ENCODE measurements around the gene LPIN1. TPM values are rescaled to one million over a fixed set of nuclear protein-coding genes. Genes with fewer than 3 reads are reported as not detected.

Gene LPIN1
- total and polyA plus RNA-seq, 7 experiments from 2014 or later, result 25.5 to 88.1 (median 70.6) TPM

DNA sequence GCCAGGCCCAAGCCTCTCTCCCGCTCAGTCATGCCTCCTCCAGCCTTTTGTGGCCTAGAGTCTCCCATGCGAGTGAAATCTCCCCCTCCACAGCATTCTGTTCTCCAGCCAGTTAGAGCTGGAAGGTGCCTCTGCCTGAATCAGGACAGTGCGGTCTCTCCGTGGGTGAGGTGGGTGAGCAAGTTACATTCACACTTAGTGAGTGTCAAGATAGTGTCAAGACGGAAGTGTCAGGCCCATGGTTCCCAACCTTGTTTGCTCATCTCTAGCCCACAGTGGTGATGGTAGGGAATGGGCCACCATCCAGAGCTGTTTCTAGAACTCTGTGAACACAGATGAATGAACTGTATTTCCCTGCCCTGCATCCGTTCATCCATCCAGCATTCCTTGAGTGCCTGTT, 59.5 kb downstream of the LPIN1 start:
- H3K27me3 ChIP-seq (ENCODE audit: control insufficient read depth in 2 of 2, insufficient read depth in 2 of 2, low read length in 2 of 2), result no peaks in the 10 kb centered on the region
- Mint-ChIP-seq H3K4me3 (no peak overlapping the region), H3K9me3 (no peaks in the 10 kb centered on the region), H3K36me3 (peaks cover 24 to 76% (median 37%) of the 10 kb centered on the region in 5 donors), H3K27ac (peak overlapping the region in 1 of 9 donors; percentile 7), H3K27me3 (no peaks in the 10 kb centered on the region), H3K4me1 (peaks cover 0 to 13% (median 4%) of the 10 kb centered on the region in 7 donors)
- ATAC-seq (peak; percentile 18), DNase-seq (peak in 1 of 9 donors; percentile 16)
- H3K36me3 ChIP-seq (ENCODE audit: control insufficient read depth in 2 of 3, insufficient read depth in 3 of 3, low read length in 3 of 3), result peaks cover 20 to 89% (median 28%) of the 10 kb centered on the region in 3 experiments
- no peak overlapping the region for H3K27ac ChIP-seq (ENCODE audit: low read depth, low read length)
- intact Hi-C loops (cut with micrococcal nuclease), result no loop called here
- H3K4me3 ChIP-seq (ENCODE audit: low read length), result no peak overlapping the region
- H3K4me1 ChIP-seq (ENCODE audit: control insufficient read depth in 2 of 2, insufficient read depth in 2 of 2, low read length in 2 of 2), result no peaks in the 10 kb centered on the region
- CTCF ChIA-PET, result interaction anchor here (0.5 to 0.8 kb wide), 2 partner anchors 22 to 1201 kb away, joined by 3 read pairs; no protein-coding TSS in a partner anchor
- POLR2A ChIA-PET, result no interaction called here
- H3K9me3 ChIP-seq (ENCODE audit: control insufficient read depth in 2 of 3, low read length in 3 of 3), result no peaks in the 10 kb centered on the region

DNA sequence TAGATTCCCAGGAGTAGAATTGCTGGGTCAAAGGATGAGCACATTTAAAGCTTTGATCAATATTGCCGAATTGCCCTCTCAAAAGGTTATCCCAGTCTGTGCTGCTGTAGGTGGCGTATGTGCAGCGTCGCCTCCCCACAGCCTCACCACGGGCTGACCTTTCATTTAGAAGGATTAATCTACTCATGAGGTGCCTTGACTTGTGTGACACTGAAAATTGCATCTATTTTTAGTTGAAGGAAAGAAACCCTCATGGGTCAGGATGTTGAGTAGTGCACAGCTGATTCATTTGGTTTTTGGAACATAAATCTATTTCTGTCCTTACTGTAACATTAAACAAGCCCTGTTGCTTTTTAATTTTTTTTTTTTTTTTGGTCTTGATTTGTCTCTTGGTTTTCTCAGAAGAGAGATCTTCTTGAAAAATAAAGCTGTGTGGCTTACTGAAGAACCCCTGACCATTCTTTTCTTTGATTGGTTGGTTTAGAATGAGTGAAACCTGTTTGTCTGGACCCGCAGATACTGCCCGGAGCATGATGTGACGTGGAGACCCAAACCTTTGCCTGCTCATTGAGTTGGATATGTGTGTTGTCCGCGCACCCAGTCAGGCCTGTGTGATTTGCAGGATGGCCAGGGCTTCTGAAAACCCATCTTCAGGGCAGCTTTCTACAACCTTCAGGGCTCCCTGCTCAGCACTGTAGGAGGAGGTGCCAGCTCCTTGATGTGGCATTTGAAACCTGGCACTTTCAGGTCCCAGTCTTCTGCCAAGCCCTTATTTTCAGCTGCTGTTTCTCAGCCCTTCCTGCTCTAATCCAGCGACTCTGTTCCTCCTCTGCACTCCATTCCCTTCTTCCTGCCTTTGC, 61.0 kb downstream of the LPIN1 start:
- no peaks in the 10 kb centered on the region for H3K27me3 Mint-ChIP-seq
- Histone ChIP-seq H3K27me3 (ENCODE audit: control insufficient read depth in 2 of 2, insufficient read depth in 2 of 2, low read length in 2 of 2) (no peaks in the 10 kb centered on the region), H3K36me3 (ENCODE audit: control insufficient read depth in 2 of 3, insufficient read depth in 3 of 3, low read length in 3 of 3) (peaks cover 20 to 90% (median 23%) of the 10 kb centered on the region in 3 experiments), H3K4me1 (ENCODE audit: control insufficient read depth in 2 of 2, insufficient read depth in 2 of 2, low read length in 2 of 2) (no peaks in the 10 kb centered on the region), H3K4me3 (ENCODE audit: low read length) (no peak overlapping the region), H3K27ac (ENCODE audit: low read depth, low read length) (no peak overlapping the region), H3K9me3 (ENCODE audit: control insufficient read depth in 2 of 3, low read length in 3 of 3) (no peaks in the 10 kb centered on the region)
- H3K9me3 Mint-ChIP-seq, result no peaks in the 10 kb centered on the region
- peaks cover 24 to 77% (median 38%) of the 10 kb centered on the region in 5 donors for H3K36me3 Mint-ChIP-seq
- H3K27ac Mint-ChIP-seq, result no peak overlapping the region
- DNase-seq (peak in 1 of 9 donors; percentile 21), ATAC-seq (no peak)
- intact Hi-C loops (cut with micrococcal nuclease), result no loop called here
- POLR2A ChIA-PET, result no interaction called here
- no peak overlapping the region for H3K4me3 Mint-ChIP-seq
- peaks cover 0 to 16% (median 2%) of the 10 kb centered on the region in 7 donors for H3K4me1 Mint-ChIP-seq
- CTCF ChIA-PET, result no interaction called here

DNA sequence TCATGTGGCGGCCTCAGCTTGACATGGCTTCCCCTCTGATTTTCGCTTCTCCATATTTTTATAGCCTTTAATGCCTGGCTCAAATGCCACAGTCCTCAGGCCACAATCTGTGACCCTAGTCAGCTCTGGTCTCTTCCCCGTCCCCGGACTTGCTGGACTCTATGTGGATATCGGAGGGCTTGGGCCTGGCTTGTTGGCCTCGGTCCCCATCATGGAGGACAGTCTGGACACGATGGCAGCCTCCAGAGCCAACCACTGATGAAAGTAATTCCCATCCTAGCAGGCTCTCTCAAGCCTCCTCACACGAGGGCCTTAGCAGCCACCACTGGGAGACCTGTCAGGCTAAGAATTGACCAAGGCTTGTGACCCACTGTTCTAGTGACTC, 61.6 kb downstream of the LPIN1 start:
- Mint-ChIP-seq H3K27ac (peak overlapping the region in 1 of 9 donors; percentile 19), H3K4me1 (peaks cover 0 to 18% (median 2%) of the 10 kb centered on the region in 7 donors), H3K4me3 (peak overlapping the region in 1 of 10 donors; percentile 31), H3K36me3 (peaks cover 22 to 80% (median 42%) of the 10 kb centered on the region in 5 donors), H3K27me3 (no peaks in the 10 kb centered on the region), H3K9me3 (peaks cover 0 to 2% (median 0%) of the 10 kb centered on the region in 11 donors)
- ATAC-seq (no peak), DNase-seq (peak in 1 of 9 donors; percentile 8)
- H3K9me3 ChIP-seq (ENCODE audit: control insufficient read depth in 2 of 3, low read length in 3 of 3), result no peaks in the 10 kb centered on the region
- ChIA-PET CTCF (no interaction called here), POLR2A (no interaction called here)
- no peak overlapping the region for H3K27ac ChIP-seq (ENCODE audit: low read depth, low read length)
- H3K27me3 ChIP-seq (ENCODE audit: control insufficient read depth in 2 of 2, insufficient read depth in 2 of 2, low read length in 2 of 2), result no peaks in the 10 kb centered on the region
- intact Hi-C loops (cut with micrococcal nuclease), result no loop called here
- H3K36me3 ChIP-seq (ENCODE audit: control insufficient read depth in 2 of 3, insufficient read depth in 3 of 3, low read length in 3 of 3), result peaks cover 18 to 89% (median 20%) of the 10 kb centered on the region in 3 experiments
- H3K4me3 ChIP-seq (ENCODE audit: low read length), result no peak overlapping the region
- no peaks in the 10 kb centered on the region for H3K4me1 ChIP-seq (ENCODE audit: control insufficient read depth in 2 of 2, insufficient read depth in 2 of 2, low read length in 2 of 2)

DNA sequence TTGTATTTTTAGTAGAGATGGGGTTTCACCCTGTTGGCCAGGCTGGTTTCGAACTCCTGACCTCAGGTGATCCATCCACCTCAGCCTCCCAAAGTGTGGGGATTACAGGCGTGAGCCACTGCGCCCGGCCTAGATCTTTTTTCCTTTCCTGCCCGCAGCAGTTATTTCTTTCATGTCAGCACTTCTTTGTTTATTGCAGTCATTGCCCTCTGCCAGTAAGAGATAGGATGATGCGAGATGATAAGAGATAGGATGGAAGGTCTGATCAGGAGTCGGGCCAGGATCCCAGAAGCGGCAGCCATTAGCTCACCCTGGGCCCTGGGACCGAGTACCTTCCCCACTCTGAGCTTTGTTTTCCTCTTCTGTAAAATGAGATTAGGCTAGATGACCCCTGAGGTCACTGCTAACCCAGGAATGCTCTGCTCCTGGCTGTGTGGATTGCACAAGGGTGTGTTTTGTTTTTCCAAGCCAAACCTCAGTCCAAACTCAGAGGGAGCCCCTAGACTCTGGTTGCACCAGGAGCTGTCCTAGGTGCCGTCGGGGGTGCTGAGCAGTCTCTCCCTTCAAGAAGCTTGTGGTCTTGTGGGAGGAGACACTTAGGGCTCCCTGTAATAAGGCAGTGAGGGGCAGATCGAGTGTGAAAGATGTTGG, 63.3 kb downstream of the LPIN1 start:
- Histone ChIP-seq H3K27me3 (ENCODE audit: control insufficient read depth in 2 of 2, insufficient read depth in 2 of 2, low read length in 2 of 2) (no peaks in the 10 kb centered on the region), H3K27ac (ENCODE audit: low read depth, low read length) (no peak overlapping the region), H3K4me1 (ENCODE audit: control insufficient read depth in 2 of 2, insufficient read depth in 2 of 2, low read length in 2 of 2) (no peaks in the 10 kb centered on the region), H3K9me3 (ENCODE audit: control insufficient read depth in 2 of 3, low read length in 3 of 3) (no peaks in the 10 kb centered on the region), H3K36me3 (ENCODE audit: control insufficient read depth in 2 of 3, insufficient read depth in 3 of 3, low read length in 3 of 3) (peaks cover 12 to 86% (median 20%) of the 10 kb centered on the region in 3 experiments), H3K4me3 (ENCODE audit: low read length) (no peak overlapping the region)
- peak in 1 of 9 donors; percentile 7 for DNase-seq
- intact Hi-C loops (cut with micrococcal nuclease), result no loop called here
- H3K36me3 Mint-ChIP-seq, result peaks cover 24 to 79% (median 48%) of the 10 kb centered on the region in 5 donors
- peaks cover 0 to 25% (median 4%) of the 10 kb centered on the region in 7 donors for H3K4me1 Mint-ChIP-seq
- no peaks in the 10 kb centered on the region for H3K27me3 Mint-ChIP-seq
- H3K4me3 Mint-ChIP-seq, result no peak overlapping the region
- H3K9me3 Mint-ChIP-seq, result peaks cover 0 to 2% (median 0%) of the 10 kb centered on the region in 11 donors
- CTCF ChIA-PET, result no interaction called here
- no peak for ATAC-seq
- POLR2A ChIA-PET, result interaction anchor here (0.5 kb wide), 1 partner anchor 187 kb away, joined by 5 read pairs; no protein-coding TSS in a partner anchor
- peak overlapping the region in 2 of 9 donors; percentile 2 to 31 for H3K27ac Mint-ChIP-seq

DNA sequence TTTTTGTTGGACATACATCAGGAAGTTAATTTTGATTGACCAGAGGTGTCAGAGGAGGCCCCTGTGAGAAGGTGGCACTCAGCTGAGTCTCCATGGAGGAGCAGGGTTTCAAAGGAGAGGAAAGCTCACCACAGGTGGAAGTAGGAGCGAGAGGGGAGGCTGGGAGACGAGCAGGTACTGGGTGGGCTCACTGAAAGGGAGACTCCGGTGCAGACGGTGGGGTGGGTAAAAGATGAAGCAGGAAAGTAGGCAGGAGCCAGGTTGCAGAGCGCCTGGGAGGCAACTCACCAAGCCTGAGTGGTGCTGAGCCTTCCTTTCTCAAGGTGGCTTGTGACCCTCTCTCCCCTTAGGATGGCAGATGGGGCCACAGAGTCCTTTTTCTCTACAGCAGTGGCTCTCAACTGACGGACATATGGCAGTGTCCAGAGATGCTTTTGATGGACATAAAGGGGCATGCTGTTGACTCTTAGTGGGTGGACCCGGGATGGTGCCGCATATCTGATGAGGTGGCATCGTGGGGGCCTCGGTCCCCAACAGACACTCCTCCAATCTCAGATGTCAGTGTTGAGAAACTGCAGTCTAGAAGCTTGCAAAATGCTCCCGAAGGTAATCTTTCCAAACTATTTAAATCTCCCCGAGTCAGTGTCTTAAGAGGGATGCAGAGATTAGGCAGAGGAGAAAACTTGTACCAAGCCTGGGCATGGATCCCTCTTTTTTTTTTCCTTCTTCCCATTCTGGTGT, 64.0 kb downstream of the LPIN1 start:
- no peaks in the 10 kb centered on the region for H3K9me3 ChIP-seq (ENCODE audit: control insufficient read depth in 2 of 3, low read length in 3 of 3)

DNA sequence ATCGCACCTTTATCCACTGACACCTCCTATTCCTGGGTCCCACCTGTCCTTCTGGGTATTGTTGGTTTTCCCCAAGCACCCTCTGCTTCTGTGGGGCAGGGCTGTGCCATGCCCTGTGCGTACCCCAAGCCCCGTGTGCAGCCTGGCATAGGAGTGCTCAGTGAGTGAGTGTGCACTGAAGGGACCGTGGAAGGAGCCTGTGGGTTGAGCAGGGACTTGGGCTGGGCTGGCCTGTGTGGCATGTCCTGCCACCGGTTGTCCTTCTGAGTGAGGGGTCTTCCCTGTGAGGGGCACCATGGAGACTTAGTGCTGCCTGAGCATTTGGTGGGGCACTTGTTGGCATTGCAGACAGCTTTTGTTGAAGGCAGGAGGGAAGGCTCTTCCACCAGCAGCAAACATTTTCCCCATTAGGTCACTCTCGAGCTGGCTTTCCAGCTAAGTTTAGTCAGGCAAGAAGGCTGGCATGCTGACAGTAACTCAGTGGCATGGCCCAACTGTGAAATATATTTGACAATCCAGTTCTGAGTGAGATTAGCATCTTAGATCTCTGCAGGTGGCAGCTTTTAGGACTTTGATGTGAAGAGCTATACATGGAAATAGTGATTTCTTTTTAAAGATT, 64.7 kb downstream of the LPIN1 start:
- ATAC-seq (no peak), DNase-seq (peak in 1 of 9 donors; percentile 16)
- ChIA-PET POLR2A (no interaction called here), CTCF (no interaction called here)
- peaks cover 0 to 3% (median 0%) of the 10 kb centered on the region in 11 donors for H3K9me3 Mint-ChIP-seq
- Histone ChIP-seq H3K9me3 (ENCODE audit: control insufficient read depth in 2 of 3, low read length in 3 of 3) (no peaks in the 10 kb centered on the region), H3K27ac (ENCODE audit: low read depth, low read length) (no peak overlapping the region), H3K4me1 (ENCODE audit: control insufficient read depth in 2 of 2, insufficient read depth in 2 of 2, low read length in 2 of 2) (no peaks in the 10 kb centered on the region), H3K36me3 (ENCODE audit: control insufficient read depth in 2 of 3, insufficient read depth in 3 of 3, low read length in 3 of 3) (peaks cover 0 to 86% (median 14%) of the 10 kb centered on the region in 3 experiments), H3K27me3 (ENCODE audit: control insufficient read depth in 2 of 2, insufficient read depth in 2 of 2, low read length in 2 of 2) (no peaks in the 10 kb centered on the region), H3K4me3 (ENCODE audit: low read length) (no peak overlapping the region)
- peak overlapping the region in 1 of 9 donors; percentile 63 for H3K27ac Mint-ChIP-seq
- intact Hi-C loops (cut with micrococcal nuclease), result no loop called here
- no peaks in the 10 kb centered on the region for H3K27me3 Mint-ChIP-seq
- H3K4me1 Mint-ChIP-seq, result peaks cover 0 to 25% (median 4%) of the 10 kb centered on the region in 7 donors
- peaks cover 31 to 77% (median 57%) of the 10 kb centered on the region in 5 donors for H3K36me3 Mint-ChIP-seq
- H3K4me3 Mint-ChIP-seq, result no peak overlapping the region

More for the DNA sequence above, 64.0 kb downstream of the LPIN1 start:
- Mint-ChIP-seq H3K36me3 (peaks cover 28 to 77% (median 55%) of the 10 kb centered on the region in 5 donors), H3K27ac (peak overlapping the region in 2 of 9 donors; percentile 15 to 56), H3K4me1 (peaks cover 0 to 25% (median 4%) of the 10 kb centered on the region in 7 donors), H3K27me3 (no peaks in the 10 kb centered on the region), H3K9me3 (peaks cover 0 to 2% (median 0%) of the 10 kb centered on the region in 11 donors), H3K4me3 (no peak overlapping the region)
- ChIA-PET POLR2A (interaction anchor here (0.6 kb wide), 1 partner anchor 906 kb away, joined by 3 read pairs; no protein-coding TSS in a partner anchor), CTCF (no interaction called here)
- Histone ChIP-seq H3K27me3 (ENCODE audit: control insufficient read depth in 2 of 2, insufficient read depth in 2 of 2, low read length in 2 of 2) (no peaks in the 10 kb centered on the region), H3K36me3 (ENCODE audit: control insufficient read depth in 2 of 3, insufficient read depth in 3 of 3, low read length in 3 of 3) (peaks cover 5 to 86% (median 18%) of the 10 kb centered on the region in 3 experiments), H3K4me3 (ENCODE audit: low read length) (no peak overlapping the region), H3K4me1 (ENCODE audit: control insufficient read depth in 2 of 2, insufficient read depth in 2 of 2, low read length in 2 of 2) (no peaks in the 10 kb centered on the region), H3K27ac (ENCODE audit: low read depth, low read length) (no peak overlapping the region)
- intact Hi-C loops (cut with micrococcal nuclease), result no loop called here
- DNase-seq (peak in 1 of 9 donors; percentile 10), ATAC-seq (no peak)
